HG03135 (cell line): Measurements from ENCODE around the gene ENAM.
"Not testable (repeated sequence)": the region's sequence is repeated elsewhere in the genome, so short reads cannot be mapped to it uniquely, and the experiment has no call there.

ENCODE experiments used
- ATAC-seq: cut with Tn5 transposase; IDR thresholded peaks from one replicate; pipeline ENCODE4 v1.9.1; 2021; ENCODE audit warnings: mild to moderate bottlenecking, moderate library complexity; ENCODE audit not compliant: unreplicated experiment

Gene ENAM

GRCh38 chr4:70627620-70628019 lies 924 bp upstream of the ENAM start:
- no peak for ATAC-seq

GRCh38 chr4:70629469-70630090 lies 1.0 kb downstream of the ENAM start:
- ATAC-seq, result peak; percentile 67

GRCh38 chr4:70630162-70630561 lies 1.6 kb downstream of the ENAM start:
- ATAC-seq, result no peak

- no peak for ATAC-seq
These were observed 3.5 kb downstream of the ENAM start for GRCh38 chr4:70632028-70632427.

- ATAC-seq, result no peak
These were observed 5.9 kb downstream of the ENAM start for GRCh38 chr4:70634482-70634881.

- ATAC-seq, result peak; percentile 66
These were observed 8.8 kb downstream of the ENAM start for GRCh38 chr4:70637239-70637913.

- no peak for ATAC-seq
These were observed 11.6 kb downstream of the ENAM start for GRCh38 chr4:70640192-70640591.

GRCh38 chr4:70650741-70651140 lies 22.2 kb downstream of the ENAM start:
- ATAC-seq, result not testable (repeated sequence)

- no peak for ATAC-seq
These were observed 23.4 kb downstream of the ENAM start for GRCh38 chr4:70651864-70652506.

GRCh38 chr4:70654605-70655011 lies 26.1 kb downstream of the ENAM start:
- ATAC-seq, result no peak

GRCh38 chr4:70657326-70657725 lies 28.8 kb downstream of the ENAM start:
- ATAC-seq, result no peak

- no peak for ATAC-seq
These were observed 29.9 kb downstream of the ENAM start for GRCh38 chr4:70658418-70658817.

GRCh38 chr4:70660106-70660505 lies 31.6 kb downstream of the ENAM start:
- ATAC-seq, result no peak

GRCh38 chr4:70661309-70661922 lies 32.9 kb downstream of the ENAM start:
- ATAC-seq, result not testable (repeated sequence)

GRCh38 chr4:70666369-70666768 lies 37.8 kb downstream of the ENAM start, which contains the start of gene JCHAIN:
TSS of gene JCHAIN (minus strand) at chr4:70666508. CDS start at chr4:70666490, 18 bp downstream.
- ATAC-seq, result no peak

GRCh38 chr4:70667740-70668535 lies 39.4 kb downstream of the ENAM start:
- no peak for ATAC-seq

GRCh38 chr4:70670332-70671014 lies 41.9 kb downstream of the ENAM start:
- ATAC-seq, result no peak

GRCh38 chr4:70671091-70671490 lies 42.5 kb downstream of the ENAM start:
- no peak for ATAC-seq

- no peak for ATAC-seq
These were observed 45.6 kb downstream of the ENAM start for GRCh38 chr4:70674191-70674590.

GRCh38 chr4:70674731-70675130 lies 46.2 kb downstream of the ENAM start:
- ATAC-seq, result no peak
